ENCODE results near the gene TYW1B.
"Not testable (repeated sequence)": the region's sequence is repeated elsewhere in the genome, so short reads cannot be mapped to it uniquely, and the experiment has no call there.

Gene TYW1B

DNA sequence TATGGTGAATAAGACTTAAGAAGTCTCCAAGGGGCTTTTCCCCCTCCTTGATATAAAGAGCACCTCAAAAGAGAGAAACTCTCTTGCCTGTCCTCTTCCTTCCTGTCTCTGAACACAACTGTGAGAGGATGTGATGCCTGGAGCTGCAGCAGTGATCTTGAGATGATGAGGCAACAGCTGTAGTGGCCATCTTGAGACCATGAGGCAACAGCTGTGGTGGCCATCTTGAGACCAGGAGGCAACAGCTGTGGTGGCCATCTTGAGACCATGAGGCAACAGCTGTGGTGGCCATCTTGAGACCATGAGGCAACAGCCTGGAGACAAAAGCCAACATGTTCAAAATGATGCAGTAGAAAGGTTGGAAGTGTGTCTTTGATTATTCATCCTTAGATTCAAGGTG, 277.5 kb downstream of the TYW1B start:
- DNase-seq: not testable (repeated sequence)

DNA sequence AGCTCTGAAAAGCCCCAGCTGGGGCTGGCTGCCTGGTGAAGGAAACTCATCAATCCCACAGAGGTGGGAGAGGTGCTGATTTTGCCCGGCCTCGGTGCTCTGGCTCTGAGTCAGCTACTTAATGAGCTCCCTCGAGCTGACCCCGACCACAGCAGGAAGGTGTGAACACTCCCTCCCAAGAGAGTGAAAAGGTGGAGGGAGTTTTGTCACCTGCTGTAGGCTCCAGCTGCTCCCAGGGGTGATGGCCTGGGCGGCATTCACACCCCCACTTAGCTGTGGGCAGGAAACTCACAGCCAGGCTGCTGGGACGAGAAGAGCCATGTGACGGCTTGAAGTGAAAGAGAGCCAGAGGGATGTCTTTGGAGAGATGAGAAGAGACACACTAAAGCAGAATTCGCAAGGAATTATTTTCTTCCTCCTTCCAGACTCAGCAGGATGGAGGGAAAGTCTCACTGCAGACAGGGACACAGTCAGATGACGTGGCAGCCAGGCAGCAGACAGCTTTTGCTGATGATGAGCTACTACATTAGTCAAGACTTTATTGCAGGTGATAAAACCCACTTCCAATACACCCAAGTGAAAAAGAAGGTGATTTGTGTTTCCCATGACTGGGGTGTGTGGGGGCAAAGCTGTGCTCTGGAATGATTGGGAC, 281.3 kb downstream of the TYW1B start:
- DNase-seq: not testable (repeated sequence)

DNA sequence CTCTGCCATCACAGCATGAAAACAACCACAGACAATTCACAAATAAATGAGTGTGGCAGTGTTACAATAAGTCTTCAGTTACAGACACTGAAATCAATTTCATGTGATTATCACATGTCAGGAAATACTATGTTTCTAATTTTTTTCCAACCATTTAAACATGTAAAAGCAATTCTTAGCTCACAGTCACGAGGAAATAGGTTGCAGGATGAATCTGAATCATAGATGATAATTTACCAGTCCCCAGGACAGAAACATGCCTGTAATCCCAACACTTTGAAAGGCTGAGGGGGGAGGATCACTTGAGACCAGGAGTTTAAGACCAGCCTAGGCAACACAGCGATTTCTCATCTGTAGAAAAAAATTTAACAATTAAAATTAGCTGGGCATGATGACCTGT, 283.5 kb downstream of the TYW1B start:
- DNase-seq: not testable (repeated sequence)

DNA sequence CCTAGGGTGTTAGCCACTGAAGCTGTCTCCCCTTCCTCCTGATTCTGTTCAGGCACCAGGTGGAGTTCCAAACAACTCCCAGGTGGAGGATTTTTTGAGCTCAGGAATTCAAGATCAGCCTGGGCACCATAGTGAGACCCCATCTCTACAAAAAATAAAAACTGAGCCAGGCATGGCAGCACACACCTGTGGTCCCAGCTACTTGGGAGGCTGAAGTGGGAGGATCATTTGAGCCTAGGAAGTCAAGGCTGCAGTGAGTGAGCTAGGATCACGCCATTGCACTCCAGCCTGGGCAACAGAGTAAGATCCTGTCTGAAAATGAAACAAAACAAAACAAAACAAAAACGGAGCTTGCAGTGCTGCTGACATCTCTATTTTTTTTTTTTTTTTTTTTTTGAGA, 287.1 kb downstream of the TYW1B start:
- no peak for DNase-seq

DNA sequence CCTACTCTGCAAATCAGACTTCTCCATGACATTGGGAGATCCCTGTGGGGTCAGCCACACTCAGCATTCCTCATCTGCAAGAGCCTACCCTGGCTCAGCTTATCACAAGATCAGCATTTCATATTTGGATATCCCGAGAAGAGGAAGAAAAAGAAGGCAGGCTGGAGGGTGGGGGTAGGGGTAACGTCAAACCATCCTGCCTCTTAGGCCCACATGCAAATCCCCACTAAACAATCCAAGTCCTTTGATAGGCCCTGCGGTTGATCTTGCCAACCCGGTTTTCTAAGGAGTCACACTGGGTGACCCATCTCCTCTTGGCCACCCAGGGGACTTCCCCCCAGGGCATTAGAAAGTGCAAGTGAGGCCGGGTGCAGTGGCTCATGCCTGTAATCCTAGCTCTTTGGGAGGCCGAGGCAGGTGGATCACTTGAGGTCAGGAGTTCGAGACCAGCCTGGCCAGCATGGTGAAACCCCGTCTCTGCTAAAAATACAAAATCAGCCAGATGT, 287.8 kb downstream of the TYW1B start:
- DNase-seq: no peak

DNA sequence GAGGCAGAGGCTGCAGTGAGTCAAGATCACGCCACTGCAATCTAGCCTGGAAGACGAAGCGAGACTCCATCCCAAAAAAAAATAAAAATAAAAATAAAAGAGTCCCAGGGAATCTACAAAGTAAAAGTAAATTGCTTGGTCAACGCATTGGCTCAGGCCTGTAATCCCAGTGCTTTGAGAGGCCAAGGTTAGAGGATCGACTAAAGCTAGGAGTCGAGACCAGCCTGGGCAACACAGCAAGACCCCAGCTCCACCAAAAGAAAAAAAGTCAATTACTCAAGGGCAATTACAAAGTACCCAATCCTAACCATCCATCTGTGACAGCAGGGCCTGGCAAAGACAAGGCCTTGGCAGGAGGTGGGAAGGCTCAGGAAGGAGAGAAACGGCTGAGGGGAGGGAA, 288.3 kb downstream of the TYW1B start:
- DNase-seq: no peak

DNA sequence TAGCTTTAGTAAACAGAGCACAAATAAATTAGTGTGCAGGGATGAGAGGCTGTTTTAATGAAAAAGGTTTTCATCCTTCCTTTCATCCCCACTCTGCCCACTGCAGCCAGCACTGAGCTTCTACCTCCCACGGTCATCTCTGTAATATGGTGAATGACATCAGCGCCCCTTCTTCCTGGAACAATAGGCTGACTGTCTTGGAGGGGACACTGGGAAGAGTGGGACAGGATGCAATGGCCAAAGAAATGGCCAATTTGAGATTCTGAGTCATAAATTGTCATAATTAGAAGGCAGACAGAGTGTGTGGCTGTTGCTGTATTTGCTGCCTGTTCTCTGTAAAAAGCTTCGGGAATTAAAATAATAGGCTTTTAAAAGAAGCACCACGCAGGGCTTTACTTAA, 289.1 kb downstream of the TYW1B start:
- DNase-seq: no peak

DNA sequence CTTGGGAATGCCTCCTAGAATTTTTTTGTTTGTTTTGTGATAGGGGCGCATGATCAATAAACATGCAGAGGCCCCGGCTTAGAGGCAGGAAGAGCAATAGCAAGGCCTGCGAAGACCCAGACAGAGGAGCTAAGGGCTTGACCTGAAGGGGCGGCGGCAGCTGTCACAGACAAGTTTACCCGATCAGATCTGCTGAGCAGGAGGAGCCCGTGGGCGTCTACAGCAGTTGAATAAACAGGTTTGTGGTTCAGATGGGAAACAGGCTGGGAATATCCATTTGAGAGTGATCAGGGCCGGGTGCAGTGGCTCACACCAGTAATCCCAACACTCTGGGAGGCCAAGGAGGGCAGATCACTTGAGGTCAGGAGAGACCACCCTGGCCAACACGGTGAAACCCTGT, 289.9 kb downstream of the TYW1B start:
- no peak for DNase-seq

DNA sequence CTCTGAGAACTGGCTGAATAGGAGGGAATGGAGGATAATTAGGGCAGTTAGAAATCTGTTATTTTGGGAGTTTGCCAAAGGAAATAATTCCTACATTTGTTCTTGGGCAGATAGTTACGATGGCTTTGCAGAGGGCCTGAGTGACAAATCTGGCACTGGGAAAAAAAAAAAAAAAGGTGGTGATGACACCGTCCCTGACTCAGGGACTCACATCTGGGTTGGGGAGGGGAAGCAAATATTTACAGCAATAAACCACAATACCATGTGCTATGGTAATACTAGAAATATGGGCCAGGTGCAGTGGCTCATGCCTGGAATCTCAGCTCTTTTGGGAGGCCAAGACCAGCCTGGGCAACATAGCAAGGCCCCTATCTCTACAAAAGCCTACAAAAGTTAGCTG, 292.0 kb downstream of the TYW1B start:
- peak; percentile 69 for DNase-seq

DNA sequence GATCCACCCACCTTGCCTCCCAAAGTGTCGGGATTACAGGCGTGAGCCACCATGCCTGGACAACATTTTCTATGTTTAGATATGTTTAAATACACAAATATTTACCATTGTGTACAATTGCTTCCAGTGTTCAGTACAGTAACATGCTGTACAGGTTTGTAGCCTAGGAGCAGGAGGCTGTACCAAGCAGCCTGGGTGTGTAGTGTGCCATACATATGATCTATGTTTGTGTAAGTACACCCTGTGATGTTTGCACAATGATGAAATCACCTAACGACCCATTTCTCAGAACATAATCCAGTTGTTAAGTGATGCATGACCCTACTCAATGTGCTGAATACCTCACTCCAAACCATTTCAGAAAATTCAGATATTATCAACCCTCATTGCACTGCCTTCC, 297.0 kb downstream of the TYW1B start:
- DNase-seq: not testable (repeated sequence)
